K562 (cell line): Measurements from ENCODE around the gene HTR1A. TPM values are rescaled to one million over a fixed set of nuclear protein-coding genes. Genes with fewer than 3 reads are reported as not detected.

Experiments used
- ATAC-seq: fragments of 200-7000 bp; cut with Tn5 transposase; 3 replicates; pipeline ENCODE4 v1.9.1; 2020; ENCODE audit warnings: moderate library complexity
- BruUV-seq: library from RNA; stranded (reverse); fragments of 400-500 nt; replicated peaks from 2 replicates; lab custom pipeline; 2021; lab: Mats Ljungman, UMichigan
- CTCF ChIA-PET: fragments of 300-600 bp; formaldehyde crosslinking; extraction: SDS; loops from one replicate; lab custom pipeline; 2021; ENCODE audit warnings: low intra/inter-chr PET ratio; lab: Yijun Ruan, JAX
- POLR2A ChIA-PET: fragments of 300-600, 350-650 bp; sonication (Branson Sonifier 250); formaldehyde crosslinking; extraction: SDS; loops from one replicate; lab custom pipeline; 2021; ENCODE audit warnings: antibody characterized with exemption, inconsistent platforms; lab: Yijun Ruan, JAX
- DNase-seq, 4 experiments: peaks; one replicate each; pipeline versions ENCODE4 v3.0.0 to v3.0.0-alpha.2; 2011 to 2018; ENCODE audit warnings: low spot score in 3 of 4, mixed read lengths in 3 of 4; ENCODE audit errors: extremely low read depth in 1 of 4
- FAIRE-seq: peaks from 2 replicates; lab custom pipeline; 2011; peaks lifted over from hg19 to GRCh38; lab: Jason Lieb, UNC
- H2AFZ ChIP-seq: 2 replicates; pipeline ENCODE4 v1.6.0; 2011; ENCODE audit warnings: low read depth, low read length, control low read depth, inconsistent platforms
- H3K27ac ChIP-seq: fragments of 200-600 bp; 3 replicates; pipeline ENCODE4 v1.8.0; 2011; ENCODE audit warnings: low read depth, mild to moderate bottlenecking, control low read depth, inconsistent platforms, low read length, moderate library complexity, mixed read lengths; ENCODE audit errors: extremely low read depth
- H3K27me3 ChIP-seq, 2 experiments: fragments of 300-600 bp in 1 of 2; 2 replicates in 1 of 2; 3 replicates in 1 of 2; pipeline versions ENCODE4 v1.6.0 to v1.8.0; 2011; ENCODE audit warnings: inconsistent platforms in 2 of 2, low read length in 2 of 2, mild to moderate bottlenecking in 1 of 2, mixed read lengths in 1 of 2, moderate library complexity in 1 of 2; ENCODE audit not compliant: control insufficient read depth in 2 of 2, insufficient read depth in 2 of 2
- H3K36me3 ChIP-seq: fragments of 300-600 bp; 3 replicates; pipeline ENCODE4 v1.8.0; 2011; ENCODE audit warnings: mild to moderate bottlenecking, low read length, inconsistent platforms; ENCODE audit not compliant: control insufficient read depth, insufficient read depth
- H3K4me1 ChIP-seq, 2 experiments: fragments of 200-600 bp in 1 of 2; replicated peaks in 1 of 2; 2 replicates in 1 of 2; 3 replicates in 1 of 2; pipeline versions ENCODE4 v1.5.1 to v1.8.0; 2011; ENCODE audit warnings: inconsistent platforms in 2 of 2, low read length in 2 of 2, mild to moderate bottlenecking in 1 of 2, mixed read lengths in 1 of 2, moderate library complexity in 1 of 2; ENCODE audit not compliant: control insufficient read depth in 2 of 2, insufficient read depth in 2 of 2
- H3K4me2 ChIP-seq: 2 replicates; pipeline ENCODE4 v1.6.1; 2011; ENCODE audit warnings: low read length, control low read depth, inconsistent platforms, mixed read lengths; ENCODE audit not compliant: insufficient read depth
- H3K4me3 ChIP-seq: fragments of 200-600 bp; sonication (generic), shearing (Covaris generic); 2 replicates; pipeline ENCODE4 v1.5.1; 2016; ENCODE audit warnings: control low read depth, inconsistent platforms
- H3K79me2 ChIP-seq: fragments of 200-600 bp; 3 replicates; pipeline ENCODE4 v1.8.0; 2011; ENCODE audit warnings: low read length, inconsistent platforms; ENCODE audit not compliant: control insufficient read depth, insufficient read depth
- H3K9ac ChIP-seq, 2 experiments: 2 replicates each; pipeline versions ENCODE4 v1.6.0 to v1.6.1; 2011; ENCODE audit warnings: low read depth in 2 of 2, low read length in 2 of 2, control low read depth in 1 of 2, inconsistent platforms in 1 of 2, mild to moderate bottlenecking in 1 of 2, mixed read lengths in 1 of 2; ENCODE audit not compliant: insufficient read depth in 1 of 2
- H3K9me1 ChIP-seq: one replicate; pipeline ENCODE4 v1.6.0; 2011; ENCODE audit warnings: inconsistent platforms, mild to moderate bottlenecking, low read length, moderate library complexity; ENCODE audit not compliant: control insufficient read depth, insufficient read depth
- H3K9me3 ChIP-seq: replicated peaks from 2 replicates; pipeline ENCODE4 v1.5.1; 2011; ENCODE audit warnings: low read depth, low read length, inconsistent platforms; ENCODE audit not compliant: control insufficient read depth, insufficient read depth
- H4K20me1 ChIP-seq: replicated peaks from 2 replicates; pipeline ENCODE4 v1.6.1; 2011; ENCODE audit warnings: low read length, inconsistent platforms, mixed read lengths; ENCODE audit not compliant: control insufficient read depth, insufficient read depth
- ARID2 ChIP-seq: fragments of 450-650 bp; IDR thresholded peaks from 2 replicates; pipeline ENCODE4 v1.6.1; 2017; ENCODE audit warnings: antibody characterized with exemption, mild to moderate bottlenecking
- BRCA1 ChIP-seq, 2 experiments: fragments of 450-650 bp in 1 of 2; sonication (generic) in 1 of 2; formaldehyde crosslinking in 1 of 2; IDR thresholded peaks; 2 replicates each; pipeline versions ENCODE4 v1.5.0 to v1.6.1; 2017 to 2020; ENCODE audit warnings: mild to moderate bottlenecking in 1 of 2, missing genetic modification reagents in 1 of 2
- CREB3L1 ChIP-seq: fragments of 450-650 bp; IDR thresholded peaks from 2 replicates; pipeline ENCODE4 v1.6.1; 2014; ENCODE audit warnings: low read depth, mild to moderate bottlenecking, moderate library complexity, borderline replicate concordance
- CREB5 ChIP-seq: fragments of 250-450 bp; sonication (Bioruptor Pico); IDR thresholded peaks from 2 replicates; pipeline ENCODE4 v1.5.0; 2020; ENCODE audit warnings: mild to moderate bottlenecking
- NFRKB ChIP-seq: fragments of 450-650 bp; IDR thresholded peaks from 2 replicates; pipeline ENCODE4 v1.6.1; 2016; ENCODE audit warnings: low read depth
- RBM22 ChIP-seq: fragments of 200-400 bp; formaldehyde crosslinking; IDR thresholded peaks from 2 replicates; pipeline ENCODE4 v1.6.1; 2018; ENCODE audit warnings: low read length, low read depth; ENCODE audit not compliant: poor library complexity, severe bottlenecking
- ZNF124 ChIP-seq: sonication (generic); formaldehyde crosslinking; IDR thresholded peaks from 2 replicates; pipeline ENCODE4 v1.8.1; 2022; ENCODE audit warnings: missing genetic modification reagents
- in situ Hi-C: fragments of 300-500 bp; cut with MboI; formaldehyde crosslinking; loops from 4 replicates; pipeline ENCODE4 v1.15.0; 2018; ENCODE audit warnings: inconsistent platforms, mixed read lengths
- intact Hi-C: fragments of 100-400 bp; cut with micrococcal nuclease; formaldehyde crosslinking; loops from 2 replicates; pipeline ENCODE4 v1.14.2; 2022
- polyA plus RNA-seq, 8 experiments: library from polyadenylated mRNA; depleted of rRNA in 4 of 8; stranded (reverse) in 5 of 8; unstranded in 3 of 8; fragments of >200 nt; fragmentation: Nextera tagmentation in 2 of 8; fragmentation: Illumina TruSeq in 1 of 8; extraction: Ambion mirVana in 2 of 8; extraction: Trizol in 1 of 8; gene quantifications; 2 replicates each; pipeline versions ENCODE4 v1.2.1 to v1.2.3, GENCODE V29; 2011 to 2014; ENCODE audit warnings: inconsistent platforms in 1 of 8, missing spikeins in 1 of 8
- total RNA-seq, 7 experiments: library from RNA; depleted of rRNA in 6 of 7; stranded (reverse); fragments of >200 nt in 6 of 7; fragmentation: Illumina TruSeq in 2 of 7; extraction: Trizol in 2 of 7; gene quantifications; 2 replicates each; pipeline versions ENCODE4 v1.2.1 to v1.2.3, GENCODE V29; 2011 to 2021; ENCODE audit warnings: low replicate concordance in 1 of 7
- TF ChIP-seq, protein P1 (sequence below): fragments of 450-650 bp; IDR thresholded peaks from 2 replicates; pipeline ENCODE4 v1.6.1; 2018; ENCODE audit warnings: mild to moderate bottlenecking, low read depth; ENCODE audit not compliant: partially characterized antibody

HTR1A gene
- total and polyA plus RNA-seq, 9 of the 15 experiments (the other 6 are each of a cell fraction or from before 2014, with no cell fraction given) = not detected

GRCh38 chr5:63916786-63917185, 45.5 kb downstream of the HTR1A start:
- no TSS peak for BruUV-seq
- ChIA-PET CTCF (no interaction called here), POLR2A (interaction anchor here (0.6 kb wide), 1 partner anchor 338 kb away, joined by 4 read pairs; no protein-coding TSS in a partner anchor)
- Histone ChIP-seq H3K4me2 (no peak overlapping the region), H3K27ac (no peak overlapping the region), H3K4me1 (no peaks in the 10 kb centered on the region), H3K9me1 (no peaks in the 10 kb centered on the region), H3K36me3 (no peaks in the 10 kb centered on the region), H3K9ac (no peak overlapping the region), H4K20me1 (no peaks in the 10 kb centered on the region), H3K4me3 (no peak overlapping the region), H3K79me2 (no peaks in the 10 kb centered on the region), H3K27me3 (no peaks in the 10 kb centered on the region), H3K9me3 (no peaks in the 10 kb centered on the region; the same call in 1 of the 2 replicates), H2AFZ (no peak overlapping the region)
- TF ChIP-seq NFRKB = no peak
- TF ChIP-seq CREB3L1 = no peak
- no peak for TF ChIP-seq BRCA1 (IDR thresholded peaks at IDR 0.05)
- TF ChIP-seq BRCA1 (CRISPR knock-in tag; IDR thresholded peaks at IDR 0.05) = no peak
- no peak for TF ChIP-seq ARID2
- TF ChIP-seq, protein P1, sequence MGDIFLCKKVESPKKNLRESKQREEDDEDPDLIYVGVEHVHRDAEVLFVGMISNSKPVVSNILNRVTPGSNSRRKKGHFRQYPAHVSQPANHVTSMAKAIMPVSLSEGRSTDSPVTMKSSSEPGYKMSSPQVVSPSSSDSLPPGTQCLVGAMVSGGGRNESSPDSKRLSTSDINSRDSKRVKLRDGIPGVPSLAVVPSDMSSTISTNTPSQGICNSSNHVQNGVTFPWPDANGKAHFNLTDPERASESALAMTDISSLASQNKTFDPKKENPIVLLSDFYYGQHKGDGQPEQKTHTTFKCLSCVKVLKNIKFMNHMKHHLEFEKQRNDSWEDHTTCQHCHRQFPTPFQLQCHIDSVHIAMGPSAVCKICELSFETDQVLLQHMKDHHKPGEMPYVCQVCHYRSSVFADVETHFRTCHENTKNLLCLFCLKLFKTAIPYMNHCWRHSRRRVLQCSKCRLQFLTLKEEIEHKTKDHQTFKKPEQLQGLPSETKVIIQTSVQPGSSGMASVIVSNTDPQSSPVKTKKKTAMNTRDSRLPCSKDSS = no peak
- TF ChIP-seq CREB5 = no peak
- no peak for TF ChIP-seq RBM22
- TF ChIP-seq ZNF124 (CRISPR knock-in tag) = no peak
- FAIRE-seq (no peak), DNase-seq (no peak), ATAC-seq (no peak)
- intact Hi-C loops = no loop called here
- in situ Hi-C loops = no loop called here
